HepG2 (cell line): Measurements from ENCODE around the gene ZNF302. TPM values are rescaled to one million over a fixed set of nuclear protein-coding genes. Genes with fewer than 3 reads are reported as not detected.
A peak's percentile ranks its signal among the peaks of the same experiment; 100 is the strongest.

Source experiments
- ATAC-seq: fragments of 200-7000 bp; cut with Tn5 transposase; 3 replicates; pipeline ENCODE4 v1.9.1; 2020; ENCODE audit warnings: mild to moderate bottlenecking, moderate library complexity
- BruUV-seq: library from RNA; stranded (reverse); fragments of 400-500 nt; replicated peaks from 2 replicates; lab custom pipeline; 2021; lab: Mats Ljungman, UMichigan
- CTCF ChIA-PET: fragments of 300-600 bp; formaldehyde crosslinking; extraction: SDS; loops from one replicate; lab custom pipeline; 2021; ENCODE audit warnings: low total read pairs, inconsistent platforms, low intra/inter-chr PET ratio; lab: Yijun Ruan, JAX
- POLR2A ChIA-PET: fragments of 350-600 bp; sonication (Branson Sonifier 250); formaldehyde crosslinking; loops from one replicate; lab custom pipeline; 2020; ENCODE audit warnings: antibody characterized with exemption, inconsistent platforms; lab: Yijun Ruan, JAX
- DNase-seq: peaks from one replicate; pipeline ENCODE4 v3.0.0-alpha.2; 2015; ENCODE audit warnings: low spot score
- FAIRE-seq: peaks from 3 replicates; lab custom pipeline; 2011; peaks lifted over from hg19 to GRCh38; lab: Jason Lieb, UNC
- H2AFZ ChIP-seq: one replicate; pipeline ENCODE4 v1.6.1; 2011; ENCODE audit warnings: low read length, inconsistent platforms
- H3K27ac ChIP-seq: fragments of 300-600 bp; 3 replicates; pipeline ENCODE4 v1.8.0; 2011; ENCODE audit warnings: mixed run types, mild to moderate bottlenecking, mixed read lengths, low read length, inconsistent platforms; ENCODE audit not compliant: insufficient read depth; ENCODE audit errors: extremely low read length
- H3K27me3 ChIP-seq, 2 experiments: fragments of 200-600 bp in 1 of 2; 2 replicates in 1 of 2; 3 replicates in 1 of 2; pipeline versions ENCODE4 v1.6.0 to v1.8.0; 2011; ENCODE audit warnings: low read length in 2 of 2, mild to moderate bottlenecking in 2 of 2, moderate library complexity in 2 of 2, inconsistent platforms in 1 of 2; ENCODE audit not compliant: insufficient read depth in 2 of 2, control insufficient read depth in 1 of 2
- H3K36me3 ChIP-seq, 2 experiments: fragments of 200-600 bp in 1 of 2; replicated peaks in 1 of 2; 2 replicates in 1 of 2; 3 replicates in 1 of 2; pipeline versions ENCODE4 v1.5.1 to v1.8.0; 2011; ENCODE audit warnings: low read length in 2 of 2, inconsistent platforms in 1 of 2; ENCODE audit not compliant: insufficient read depth in 2 of 2, control insufficient read depth in 1 of 2
- H3K4me1 ChIP-seq: 2 replicates; pipeline ENCODE4 v1.5.1; 2012; ENCODE audit warnings: low read length, inconsistent platforms; ENCODE audit not compliant: insufficient read depth
- H3K4me2 ChIP-seq: 2 replicates; pipeline ENCODE4 v1.6.0; 2011; ENCODE audit warnings: low read depth, low read length, inconsistent platforms
- H3K4me3 ChIP-seq, 3 experiments: fragments of 200-600 bp in 1 of 3; sonication (generic), shearing (Covaris generic) in 1 of 3; replicated peaks in 1 of 3; 2 replicates each; pipeline ENCODE4 v1.5.1; 2011 to 2016; ENCODE audit warnings: low read length in 3 of 3, inconsistent platforms in 2 of 3, low read depth in 2 of 3, mild to moderate bottlenecking in 2 of 3, control low read depth in 1 of 3, mixed read lengths in 1 of 3; ENCODE audit not compliant: insufficient read depth in 1 of 3
- H3K79me2 ChIP-seq: one replicate; pipeline ENCODE4 v1.6.1; 2011; ENCODE audit warnings: low read length, inconsistent platforms; ENCODE audit not compliant: insufficient read depth
- H3K9ac ChIP-seq: 2 replicates; pipeline ENCODE4 v1.6.0; 2011; ENCODE audit warnings: mild to moderate bottlenecking, low read depth, low read length, inconsistent platforms; ENCODE audit not compliant: insufficient read depth
- H3K9me3 ChIP-seq: 2 replicates; pipeline ENCODE4 v1.5.1; 2012; ENCODE audit warnings: mild to moderate bottlenecking, low read length
- H4K20me1 ChIP-seq: 2 replicates; pipeline ENCODE4 v1.6.0; 2011; ENCODE audit warnings: inconsistent platforms, mild to moderate bottlenecking, low read length, moderate library complexity; ENCODE audit not compliant: insufficient read depth
- AGO2 ChIP-seq: fragments of 200-400 bp; formaldehyde crosslinking; optimal IDR thresholded peaks from 2 replicates; pipeline ENCODE3; 2017; ENCODE audit warnings: mild to moderate bottlenecking, low read depth, low read length, moderate library complexity
- ARID5B ChIP-seq: IDR thresholded peaks from 2 replicates; pipeline ENCODE4 v1.4.0; 2020; ENCODE audit warnings: mild to moderate bottlenecking, missing genetic modification reagents
- ATF2 ChIP-seq: sonication (generic); formaldehyde crosslinking; IDR thresholded peaks from 2 replicates; pipeline ENCODE4 v1.4.0; 2020; ENCODE audit warnings: missing genetic modification reagents
- DMAP1 ChIP-seq: IDR thresholded peaks from 2 replicates; pipeline ENCODE4 v1.6.1; 2016
- ELF3 ChIP-seq: IDR thresholded peaks from 2 replicates; pipeline ENCODE4 v1.6.1; 2016; ENCODE audit warnings: missing genetic modification reagents, missing compliant biosample characterization
- KMT2A ChIP-seq: sonication (generic); formaldehyde crosslinking; IDR thresholded peaks from 2 replicates; pipeline ENCODE4 v1.4.0; 2020; ENCODE audit warnings: missing genetic modification reagents
- MNT ChIP-seq: fragments of 450-650 bp; IDR thresholded peaks from 2 replicates; pipeline ENCODE4 v1.6.1; 2016
- PAX8 ChIP-seq: sonication (generic); formaldehyde crosslinking; IDR thresholded peaks from 2 replicates; pipeline ENCODE4 v1.8.0; 2022; ENCODE audit warnings: mild to moderate bottlenecking, missing genetic modification reagents, borderline replicate concordance
- SAP130 ChIP-seq: IDR thresholded peaks from 2 replicates; pipeline ENCODE4 v1.6.1; 2016; ENCODE audit warnings: low read depth
- TBX2 ChIP-seq: sonication (generic); formaldehyde crosslinking; IDR thresholded peaks from 2 replicates; pipeline ENCODE4 v1.5.0; 2020; ENCODE audit warnings: missing genetic modification reagents, mild to moderate bottlenecking, borderline replicate concordance
- TFDP1 ChIP-seq: IDR thresholded peaks from 2 replicates; pipeline ENCODE4 v1.6.1; 2016; ENCODE audit warnings: missing compliant biosample characterization, missing genetic modification reagents, borderline replicate concordance
- ZNF296 ChIP-seq: sonication (generic); formaldehyde crosslinking; conservative IDR thresholded peaks from 2 replicates; pipeline ENCODE4 v1.5.0; 2020; ENCODE audit warnings: mild to moderate bottlenecking, missing genetic modification reagents
- ZNF552 ChIP-seq: sonication (generic); formaldehyde crosslinking; IDR thresholded peaks from 2 replicates; pipeline ENCODE4 v1.9.0; 2022; ENCODE audit warnings: missing genetic modification reagents, mild to moderate bottlenecking, borderline replicate concordance
- ZNF777 ChIP-seq: sonication (generic); formaldehyde crosslinking; IDR thresholded peaks from 2 replicates; pipeline ENCODE4 v1.4.0; 2020; ENCODE audit warnings: missing genetic modification reagents
- WGBS: methylation state at CpG from one replicate; pipeline ENCODE4 v1.1.6; 2017; ENCODE audit warnings: low lambda C conversion rate; 5-methylcytosine and 5-hydroxymethylcytosine counted together
- in situ Hi-C: cut with HindIII; loops from 2 replicates; pipeline ENCODE4 v1.10.0; 2017; ENCODE audit warnings: low pct_unique_long_range_greater_than_20kb; ENCODE audit not compliant: extremely low pct_ligation_motif_present
- intact Hi-C: fragments of 100-400 bp; cut with micrococcal nuclease; formaldehyde crosslinking; loops from one replicate; pipeline ENCODE4 v1.10.0; 2022; ENCODE audit not compliant: unreplicated experiment
- polyA plus RNA-seq, 8 experiments: library from polyadenylated mRNA; depleted of rRNA in 3 of 8; stranded (reverse) in 7 of 8; unstranded in 1 of 8; fragments of >200 nt; fragmentation: Illumina TruSeq in 4 of 8; extraction: Trizol in 4 of 8; gene quantifications; 2 replicates each; pipeline versions ENCODE4 v1.2.1 to v1.2.3, GENCODE V29; 2011 to 2016; ENCODE audit warnings: low read depth in 4 of 8, missing spikeins in 1 of 8, mixed read lengths in 1 of 8; ENCODE audit not compliant: insufficient read depth in 1 of 8
- total RNA-seq, 5 experiments: library from RNA; depleted of rRNA; stranded (reverse); fragments of >200 nt; fragmentation: Illumina TruSeq; extraction: Trizol; gene quantifications; 2 replicates each; pipeline ENCODE4 v1.2.3, GENCODE V29; 2016; ENCODE audit warnings: low read depth in 1 of 5

The ZNF302 gene
- total and polyA plus RNA-seq, 2 of the 13 experiments (the other 11 are each of a cell fraction or from before 2014, with no cell fraction given), result not detected

- no peak for TF ChIP-seq ZNF552 (CRISPR knock-in tag)
- TF ChIP-seq KMT2A, result no peak
- no peak for TF ChIP-seq PAX8 (CRISPR knock-in tag)
- no peak for TF ChIP-seq DMAP1 (CRISPR knock-in tag)
- TF ChIP-seq AGO2, result no peak
- TF ChIP-seq ZNF777 (CRISPR knock-in tag), result no peak
- no peak for TF ChIP-seq ZNF296 (CRISPR knock-in tag)
- no peak for TF ChIP-seq TBX2 (CRISPR knock-in tag)
- TF ChIP-seq, all 625 proteins: peak for 0
These were observed 34.4 kb downstream of the ZNF302 start (continued) for GRCh38 chr19:34711890-34712289.

- CTCF ChIA-PET, result interaction anchor here (1.9 to 3.4 kb wide), 4 partner anchors 72 to 242 kb away, joined by 7 to 45 read pairs (median 26); no protein-coding TSS in a partner anchor
- TF ChIP-seq ATF2 (0 out of 2 replicates have a peak, but pooled peaks have one; percentile 16), SAP130 (CRISPR knock-in tag) (peak; percentile 40), TFDP1 (CRISPR knock-in tag) (peak; percentile 24; the same call in 1 of the 2 replicates), MNT (peak; percentile 56), ELF3 (CRISPR knock-in tag) (peak; percentile 57), ARID5B (CRISPR knock-in tag) (0 out of 2 replicates have a peak, but pooled peaks have one; percentile 30)
These were observed 35.1 kb downstream of the ZNF302 start for GRCh38 chr19:34712395-34713261.

More at GRCh38 chr19:34712395-34713261, 35.1 kb downstream of the ZNF302 start:
- WGBS, result 24% methylated on average over 11 of the region's 11 CpGs
- BruUV-seq, result no TSS peak
- Histone ChIP-seq H4K20me1 (no peaks in the 10 kb centered on the region), H3K9me3 (peaks cover 5% of the 10 kb centered on the region; the same call in 1 of the 2 replicates), H3K4me2 (no peak overlapping the region), H2AFZ (no peak overlapping the region), H3K27me3 (peaks cover 0 to 5% of the 10 kb centered on the region in 2 experiments; a peak in 1 of 5 replicates), H3K4me1 (no peaks in the 10 kb centered on the region), H3K79me2 (no peaks in the 10 kb centered on the region), H3K36me3 (no peaks in the 10 kb centered on the region), H3K4me3 (no peak overlapping the region), H3K9ac (no peak overlapping the region), H3K27ac (no peak overlapping the region)
- DNase-seq, result peak; percentile 82
- POLR2A ChIA-PET, result no interaction called here
- ATAC-seq, result peak; percentile 86
- intact Hi-C loops (loop anchor here (1.0 kb wide), 2 partner anchors 73 to 211 kb away; no protein-coding TSS in a partner anchor), in situ Hi-C loops (loop anchor here (5.0 to 10.0 kb wide), 2 partner anchors 75 to 208 kb away; no protein-coding TSS in a partner anchor)
- FAIRE-seq, result peak; percentile 95
